BJ (cell line): ENCODE data around the gene TMEM239. TPM values are rescaled to one million over a fixed set of nuclear protein-coding genes. Genes with fewer than 3 reads are reported as not detected.

Experiments used
- CTCF ChIA-PET: fragments of 350-600 bp; formaldehyde crosslinking; extraction: SDS; loops from one replicate; lab custom pipeline; 2021; ENCODE audit warnings: antibody characterized with exemption, inconsistent platforms; lab: Yijun Ruan, JAX
- POLR2A ChIA-PET: fragments of 300-600 bp; sonication (Branson Sonifier 250); formaldehyde crosslinking; extraction: SDS; loops from one replicate; lab custom pipeline; 2021; ENCODE audit warnings: antibody characterized with exemption; lab: Charles Lee
- DNase-seq: peaks from one replicate; pipeline ENCODE4 v3.0.0-alpha.2; 2011; ENCODE audit warnings: low read depth
- H3K27me3 ChIP-seq: 2 replicates; pipeline ENCODE4 v1.6.0; 2011; ENCODE audit warnings: low read length; ENCODE audit not compliant: control insufficient read depth, insufficient read depth
- H3K36me3 ChIP-seq: 2 replicates; pipeline ENCODE4 v1.5.1; 2011; ENCODE audit warnings: low read length; ENCODE audit not compliant: control insufficient read depth, insufficient read depth
- H3K4me3 ChIP-seq: 2 replicates; pipeline ENCODE4 v1.5.1; 2011; ENCODE audit warnings: low read depth, mild to moderate bottlenecking, control low read depth, low read length
- polyA plus RNA-seq: library from polyadenylated mRNA; depleted of rRNA; stranded (reverse); fragments of >200 nt; gene quantifications from 2 replicates; pipeline ENCODE4 v1.2.3, GENCODE V29; 2011
- TF ChIP-seq, protein P1 (sequence below): IDR thresholded peaks from 2 replicates; pipeline ENCODE4 v1.5.1; 2011; ENCODE audit warnings: low read depth, mild to moderate bottlenecking, control low read depth, inconsistent platforms, low read length, moderate library complexity; ENCODE audit not compliant: insufficient read depth

TMEM239 gene
- polyA plus RNA-seq, 1 experiment = not detected

DNA sequence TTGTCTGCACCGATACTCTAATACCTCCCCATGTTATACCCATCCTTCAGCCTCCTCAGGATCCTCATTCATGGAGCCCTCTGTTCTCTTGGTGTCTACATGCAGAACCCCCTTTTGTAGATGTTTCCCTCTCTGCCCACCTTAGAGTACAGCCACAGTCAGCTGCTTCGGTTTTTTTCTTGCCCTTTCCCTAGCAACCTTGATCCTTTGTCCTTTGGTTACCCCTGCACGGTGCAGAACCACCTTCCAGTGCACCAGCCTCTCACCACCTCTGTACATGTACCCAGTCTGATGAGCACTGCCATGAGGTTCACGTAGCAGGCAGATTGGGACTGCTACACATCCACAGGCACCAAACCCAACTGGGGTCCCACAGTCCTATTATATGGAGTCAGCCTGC, 31.6 kb downstream of the TMEM239 start:
- ChIA-PET CTCF (interaction anchor here (10.5 kb wide), 1 partner anchor 94 kb away, joined by 166 read pairs; no protein-coding TSS in a partner anchor), POLR2A (no interaction called here)
- Histone ChIP-seq H3K36me3 (no peaks in the 10 kb centered on the region; the same call in 1 of the 2 replicates), H3K4me3 (no peak overlapping the region), H3K27me3 (no peaks in the 10 kb centered on the region)
- TF ChIP-seq, protein P1, sequence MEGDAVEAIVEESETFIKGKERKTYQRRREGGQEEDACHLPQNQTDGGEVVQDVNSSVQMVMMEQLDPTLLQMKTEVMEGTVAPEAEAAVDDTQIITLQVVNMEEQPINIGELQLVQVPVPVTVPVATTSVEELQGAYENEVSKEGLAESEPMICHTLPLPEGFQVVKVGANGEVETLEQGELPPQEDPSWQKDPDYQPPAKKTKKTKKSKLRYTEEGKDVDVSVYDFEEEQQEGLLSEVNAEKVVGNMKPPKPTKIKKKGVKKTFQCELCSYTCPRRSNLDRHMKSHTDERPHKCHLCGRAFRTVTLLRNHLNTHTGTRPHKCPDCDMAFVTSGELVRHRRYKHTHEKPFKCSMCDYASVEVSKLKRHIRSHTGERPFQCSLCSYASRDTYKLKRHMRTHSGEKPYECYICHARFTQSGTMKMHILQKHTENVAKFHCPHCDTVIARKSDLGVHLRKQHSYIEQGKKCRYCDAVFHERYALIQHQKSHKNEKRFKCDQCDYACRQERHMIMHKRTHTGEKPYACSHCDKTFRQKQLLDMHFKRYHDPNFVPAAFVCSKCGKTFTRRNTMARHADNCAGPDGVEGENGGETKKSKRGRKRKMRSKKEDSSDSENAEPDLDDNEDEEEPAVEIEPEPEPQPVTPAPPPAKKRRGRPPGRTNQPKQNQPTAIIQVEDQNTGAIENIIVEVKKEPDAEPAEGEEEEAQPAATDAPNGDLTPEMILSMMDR = no peak
- no peak for DNase-seq

DNA sequence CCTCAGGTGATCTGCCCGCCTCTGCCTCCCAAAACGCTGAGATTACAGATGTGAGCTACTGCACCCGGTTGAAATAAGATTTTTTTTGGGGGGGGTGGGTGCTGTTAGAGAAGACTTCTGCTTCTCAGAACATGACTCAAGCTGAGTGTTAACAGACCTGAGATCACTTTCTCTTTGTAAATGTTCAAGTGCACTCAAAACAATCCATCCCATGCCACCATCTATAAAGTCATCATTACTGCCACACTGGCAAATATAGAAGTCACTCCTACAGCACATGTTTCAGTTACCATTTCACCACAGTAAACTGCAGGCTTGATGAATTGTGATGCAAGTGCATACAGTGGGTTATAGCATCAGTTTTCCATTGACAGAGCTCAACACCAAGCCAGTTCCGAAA, 33.4 kb downstream of the TMEM239 start:
- no peaks in the 10 kb centered on the region; the same call in 1 of the 2 replicates for H3K36me3 ChIP-seq
- ChIA-PET CTCF (interaction anchor here (0.6 to 10.5 kb wide), 6 partner anchors 18 to 137 kb away, joined by 3 to 166 read pairs (median 4); no protein-coding TSS in a partner anchor), POLR2A (no interaction called here)
- no peaks in the 10 kb centered on the region for H3K27me3 ChIP-seq
- DNase-seq = no peak
- H3K4me3 ChIP-seq = no peak overlapping the region
- TF ChIP-seq, protein P1 = no peak

DNA sequence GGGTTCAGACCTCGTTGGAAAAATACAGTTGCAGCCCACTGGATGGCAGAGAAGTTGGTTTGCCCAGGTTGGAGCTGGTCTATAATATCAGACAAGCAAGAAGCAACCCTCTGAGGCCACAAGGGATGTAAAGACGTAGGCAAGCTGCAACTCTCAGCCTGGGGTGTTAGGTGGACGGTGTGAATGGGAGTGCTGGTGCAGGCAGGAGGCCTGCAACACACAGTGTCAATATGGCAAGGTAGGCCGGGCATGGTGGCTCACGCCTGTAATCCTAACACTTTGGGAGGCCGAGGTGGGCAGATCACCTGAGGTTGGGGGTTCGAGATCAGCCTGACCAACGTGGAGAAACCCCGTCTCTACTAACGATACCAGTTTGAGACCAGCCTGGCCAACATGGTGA, 34.9 kb downstream of the TMEM239 start:
- DNase-seq = no peak
- CTCF ChIA-PET = interaction anchor here (1.0 to 10.5 kb wide), 16 partner anchors 13 to 329 kb away, joined by 3 to 166 read pairs (median 6); partner anchors contain the start of genes C20orf141 and PTPRA
- TF ChIP-seq, protein P1 = no peak
- POLR2A ChIA-PET = no interaction called here
- Histone ChIP-seq H3K4me3 (no peak overlapping the region), H3K36me3 (no peaks in the 10 kb centered on the region), H3K27me3 (no peaks in the 10 kb centered on the region)

DNA sequence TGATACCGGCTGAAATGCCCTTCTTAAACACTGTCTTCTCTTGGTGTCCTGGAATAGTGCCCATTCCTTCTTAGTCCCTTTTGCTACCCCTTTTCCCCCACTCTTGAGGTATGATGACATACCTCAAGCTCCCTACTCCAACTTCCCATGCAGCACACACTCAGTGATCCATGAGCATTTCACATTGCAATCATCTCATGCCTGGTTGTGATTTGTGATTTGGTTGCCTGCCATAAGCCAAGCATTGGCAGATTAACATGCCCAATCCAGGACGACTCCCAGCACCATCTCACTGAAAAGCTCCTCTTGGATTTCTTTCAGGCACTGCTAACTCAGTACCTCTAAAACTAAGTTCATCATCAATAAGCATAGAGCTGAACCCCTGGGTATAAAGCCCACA, 42.4 kb downstream of the TMEM239 start:
- POLR2A ChIA-PET = no interaction called here
- TF ChIP-seq, protein P1 = no peak
- Histone ChIP-seq H3K27me3 (no peaks in the 10 kb centered on the region), H3K4me3 (no peak overlapping the region), H3K36me3 (peaks cover 19% of the 10 kb centered on the region)
- no peak for DNase-seq
- CTCF ChIA-PET = interaction anchor here (0.9 to 2.2 kb wide), 7 partner anchors 12 to 143 kb away, joined by 3 to 11 read pairs (median 5); no protein-coding TSS in a partner anchor

DNA sequence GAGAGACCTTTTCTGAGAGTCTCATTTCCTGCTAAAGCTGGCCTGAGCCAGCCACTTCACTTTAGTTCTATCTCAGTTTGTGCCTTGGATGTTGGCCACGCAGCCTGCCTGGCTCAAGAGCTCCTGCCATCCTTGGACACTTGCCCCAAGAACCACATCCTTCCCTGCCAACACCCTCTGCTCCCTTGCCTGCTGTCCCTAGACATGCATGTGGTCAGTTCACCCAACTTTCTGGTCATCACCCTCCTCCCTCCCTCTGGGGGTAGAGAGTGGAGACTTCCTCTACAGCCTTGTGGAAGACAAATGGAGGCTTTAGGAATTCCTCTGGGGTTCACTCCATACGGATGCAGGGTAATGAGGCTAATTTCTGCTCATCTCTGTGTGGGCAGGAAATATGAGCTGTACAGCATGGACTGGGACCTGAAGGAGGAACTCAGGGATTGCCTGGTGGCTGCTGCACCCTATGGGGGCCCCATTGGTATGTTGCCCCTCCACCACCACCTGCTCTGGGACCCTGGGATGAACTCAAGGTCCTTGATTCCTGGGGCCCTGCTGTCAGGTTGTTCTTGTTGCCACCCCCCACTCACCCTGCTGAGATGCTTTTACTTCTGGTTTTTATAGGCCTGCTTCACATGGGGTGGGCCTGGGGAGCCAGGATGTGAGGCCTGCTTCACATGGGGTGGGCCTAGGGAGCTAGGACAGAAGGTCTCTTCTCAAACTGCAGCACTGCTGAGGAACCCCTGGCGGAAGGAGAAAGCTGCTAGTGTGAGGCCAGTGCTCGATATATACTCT, 43.4 kb downstream of the TMEM239 start:
- Histone ChIP-seq H3K4me3 (no peak overlapping the region), H3K36me3 (peaks cover 24% of the 10 kb centered on the region), H3K27me3 (no peaks in the 10 kb centered on the region)
- ChIA-PET POLR2A (interaction anchor here (0.6 kb wide), 1 partner anchor 9 kb away, joined by 13 read pairs; no protein-coding TSS in a partner anchor), CTCF (interaction anchor here (0.6 to 2.2 kb wide), 8 partner anchors 11 to 142 kb away, joined by 3 to 11 read pairs (median 4); no protein-coding TSS in a partner anchor)
- DNase-seq = no peak
- TF ChIP-seq, protein P1 = no peak
